ENCODE data around the gene PRSS36.
"Not testable (repeated sequence)": the region's sequence is repeated elsewhere in the genome, so short reads cannot be mapped to it uniquely, and the experiment has no call there.

PRSS36 gene

GRCh38 chr16:31167315-31167714, 17.4 kb upstream of the PRSS36 start:
- no peak overlapping the region for H3K4me3 ChIP-seq (IDR thresholded peaks at IDR 0.05; ENCODE audit: insufficient read depth, low read depth, low read length)

DNA sequence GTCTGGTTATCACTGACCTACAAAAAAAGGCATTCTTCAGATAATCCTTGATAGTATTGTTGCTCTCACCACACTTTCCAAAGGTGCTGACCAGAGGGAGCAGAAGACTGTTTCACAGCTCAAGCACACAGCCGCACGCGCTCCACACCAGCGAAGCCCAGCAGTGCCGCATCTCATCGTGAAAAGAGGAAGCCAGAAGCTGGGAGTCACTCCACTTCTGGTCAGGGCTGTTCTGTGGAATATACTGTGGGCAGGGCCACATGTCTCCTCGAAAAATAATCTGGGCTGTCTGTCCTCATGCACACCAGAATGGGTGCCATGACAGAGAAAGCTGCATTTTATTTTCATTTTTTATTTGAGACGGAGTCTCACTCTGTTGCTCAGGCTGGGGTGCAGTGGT, 7.3 kb upstream of the PRSS36 start:
- Histone ChIP-seq H2AFZ (ENCODE audit: low read depth) (no peak overlapping the region), H3K27ac (no peak overlapping the region), H3K9ac (no peak overlapping the region), H3K4me2 (no peak overlapping the region), H3K36me3 (ENCODE audit: insufficient read depth) (no peaks in the 10 kb centered on the region), H3K4me3 (IDR thresholded peaks at IDR 0.05; ENCODE audit: insufficient read depth, low read depth, low read length) (no peak overlapping the region), H3K4me1 (ENCODE audit: low read depth, poor library complexity, severe bottlenecking) (no peaks in the 10 kb centered on the region), H4K20me1 (ENCODE audit: insufficient read depth) (no peaks in the 10 kb centered on the region), H3K79me2 (ENCODE audit: insufficient read depth, low read depth) (no peaks in the 10 kb centered on the region), H3K27me3 (ENCODE audit: insufficient read depth, low read depth) (no peaks in the 10 kb centered on the region)
- no peak for TF ChIP-seq CTCF (conservative IDR thresholded peaks at IDR 0.05; ENCODE audit: low read depth, low read length)

More at GRCh38 chr16:31167315-31167714, 17.4 kb upstream of the PRSS36 start:
- no peak overlapping the region for H2AFZ ChIP-seq (ENCODE audit: low read depth)
- H3K9ac ChIP-seq, result no peak overlapping the region
- H3K27me3 ChIP-seq (ENCODE audit: insufficient read depth, low read depth), result no peaks in the 10 kb centered on the region
- no peak overlapping the region for H3K27ac ChIP-seq
- H3K4me2 ChIP-seq, result no peak overlapping the region
- H3K4me1 ChIP-seq (ENCODE audit: low read depth, poor library complexity, severe bottlenecking), result no peaks in the 10 kb centered on the region
- no peak for TF ChIP-seq CTCF (conservative IDR thresholded peaks at IDR 0.05; ENCODE audit: low read depth, low read length)
- H3K79me2 ChIP-seq (ENCODE audit: insufficient read depth, low read depth), result no peaks in the 10 kb centered on the region
- no peaks in the 10 kb centered on the region for H3K36me3 ChIP-seq (ENCODE audit: insufficient read depth)
- no peaks in the 10 kb centered on the region for H4K20me1 ChIP-seq (ENCODE audit: insufficient read depth)

- H3K27me3 ChIP-seq (ENCODE audit: insufficient read depth, low read depth); H3K4me3 ChIP-seq (IDR thresholded peaks at IDR 0.05; ENCODE audit: insufficient read depth, low read depth, low read length): not testable (repeated sequence)
These were observed 1.1 kb upstream of the PRSS36 start for GRCh38 chr16:31150976-31151375.

GRCh38 chr16:31149332-31149731, 534 bp downstream of the PRSS36 start:
- no peak overlapping the region for H3K27ac ChIP-seq
- H3K4me3 ChIP-seq (IDR thresholded peaks at IDR 0.05; ENCODE audit: insufficient read depth, low read depth, low read length), result no peak overlapping the region
- H3K27me3 ChIP-seq (ENCODE audit: insufficient read depth, low read depth), result no peaks in the 10 kb centered on the region
- H3K36me3 ChIP-seq (ENCODE audit: insufficient read depth), result no peaks in the 10 kb centered on the region
- H3K4me1 ChIP-seq (ENCODE audit: low read depth, poor library complexity, severe bottlenecking), result no peaks in the 10 kb centered on the region
- H4K20me1 ChIP-seq (ENCODE audit: insufficient read depth), result no peaks in the 10 kb centered on the region
- H2AFZ ChIP-seq (ENCODE audit: low read depth), result no peak overlapping the region
- H3K9ac ChIP-seq, result no peak overlapping the region
- no peak for TF ChIP-seq CTCF (conservative IDR thresholded peaks at IDR 0.05; ENCODE audit: low read depth, low read length)
- no peak overlapping the region for H3K4me2 ChIP-seq
- H3K79me2 ChIP-seq (ENCODE audit: insufficient read depth, low read depth), result no peaks in the 10 kb centered on the region

More at GRCh38 chr16:31150976-31151375, 1.1 kb upstream of the PRSS36 start:
- not testable (repeated sequence) for H3K9ac ChIP-seq; H4K20me1 ChIP-seq (ENCODE audit: insufficient read depth); H3K79me2 ChIP-seq (ENCODE audit: insufficient read depth, low read depth); H3K36me3 ChIP-seq (ENCODE audit: insufficient read depth); H3K27ac ChIP-seq; H3K4me2 ChIP-seq; H3K4me1 ChIP-seq (ENCODE audit: low read depth, poor library complexity, severe bottlenecking); H2AFZ ChIP-seq (ENCODE audit: low read depth)

- no peak overlapping the region for H3K27ac ChIP-seq
- no peaks in the 10 kb centered on the region for H3K79me2 ChIP-seq (ENCODE audit: insufficient read depth, low read depth)
- H4K20me1 ChIP-seq (ENCODE audit: insufficient read depth), result no peaks in the 10 kb centered on the region
- no peak overlapping the region for H3K9ac ChIP-seq
- TF ChIP-seq CTCF (conservative IDR thresholded peaks at IDR 0.05; ENCODE audit: low read depth, low read length), result no peak
- no peak overlapping the region for H2AFZ ChIP-seq (ENCODE audit: low read depth)
- no peak overlapping the region for H3K4me3 ChIP-seq (IDR thresholded peaks at IDR 0.05; ENCODE audit: insufficient read depth, low read depth, low read length)
- H3K4me2 ChIP-seq, result no peak overlapping the region
- no peaks in the 10 kb centered on the region for H3K36me3 ChIP-seq (ENCODE audit: insufficient read depth)
- no peaks in the 10 kb centered on the region for H3K4me1 ChIP-seq (ENCODE audit: low read depth, poor library complexity, severe bottlenecking)
- H3K27me3 ChIP-seq (ENCODE audit: insufficient read depth, low read depth), result no peaks in the 10 kb centered on the region; the same call in 1 of the 2 replicates
These were observed 970 bp downstream of the PRSS36 start for GRCh38 chr16:31148896-31149295.
